ENCODE results near the gene STK17A.

STK17A gene

GRCh38 chr7:43590862-43591557 lies 8.1 kb downstream of the STK17A start:
- TF ChIP-seq EZH2phosphoT487 (IDR thresholded peaks at IDR 0.05; ENCODE audit: borderline replicate concordance) (no peak), CTCF (conservative IDR thresholded peaks at IDR 0.05; ENCODE audit: low read length) (no peak)
- Histone ChIP-seq H3K9ac (ENCODE audit: low read depth, low read length, poor library complexity, severe bottlenecking) (peak overlapping the region; percentile 3), H3K4me2 (ENCODE audit: low read depth, low read length, poor library complexity, severe bottlenecking) (peak overlapping the region; percentile 56), H3K9me3 (ENCODE audit: insufficient read depth, low read depth, low read length) (no peaks in the 10 kb centered on the region), H3K9me2 (replicated peaks; ENCODE audit: low read depth, low read length) (no peaks in the 10 kb centered on the region), H3K4me3 (ENCODE audit: low read length, poor library complexity, severe bottlenecking) (peak overlapping the region; percentile 11), H3K4me1 (ENCODE audit: insufficient read depth, low read length, poor library complexity, severe bottlenecking) (peaks cover 64% of the 10 kb centered on the region), H2AFZ (ENCODE audit: low read length) (no peak overlapping the region), H3F3A (ENCODE audit: low read depth) (no peaks in the 10 kb centered on the region), H3K27me3 (ENCODE audit: insufficient read depth, low read length, poor library complexity, severe bottlenecking) (no peaks in the 10 kb centered on the region), H4K20me1 (ENCODE audit: insufficient read depth, low read length, poor library complexity, severe bottlenecking) (peaks cover 93% of the 10 kb centered on the region), H3K36me3 (ENCODE audit: insufficient read depth, low read length) (peaks cover 4% of the 10 kb centered on the region; the same call in 1 of the 2 replicates), H3K79me2 (ENCODE audit: insufficient read depth, low read length) (peaks cover 100% of the 10 kb centered on the region)

- Histone ChIP-seq H3K79me2 (ENCODE audit: insufficient read depth, low read length) (peaks cover 100% of the 10 kb centered on the region), H3K4me1 (ENCODE audit: insufficient read depth, low read length, poor library complexity, severe bottlenecking) (peaks cover 59% of the 10 kb centered on the region), H3K9me3 (ENCODE audit: insufficient read depth, low read depth, low read length) (no peaks in the 10 kb centered on the region), H3K4me3 (ENCODE audit: low read length, poor library complexity, severe bottlenecking) (peak overlapping the region; percentile 11), H3K9me2 (replicated peaks; ENCODE audit: low read depth, low read length) (no peaks in the 10 kb centered on the region), H3K4me2 (ENCODE audit: low read depth, low read length, poor library complexity, severe bottlenecking) (peak overlapping the region; percentile 56), H4K20me1 (ENCODE audit: insufficient read depth, low read length, poor library complexity, severe bottlenecking) (peaks cover 87% of the 10 kb centered on the region), H2AFZ (ENCODE audit: low read length) (no peak overlapping the region), H3K36me3 (ENCODE audit: insufficient read depth, low read length) (peaks cover 11% of the 10 kb centered on the region; the same call in 1 of the 2 replicates), H3K27me3 (ENCODE audit: insufficient read depth, low read length, poor library complexity, severe bottlenecking) (no peaks in the 10 kb centered on the region), H3F3A (ENCODE audit: low read depth) (no peaks in the 10 kb centered on the region), H3K9ac (ENCODE audit: low read depth, low read length, poor library complexity, severe bottlenecking) (peak overlapping the region; percentile 3)
- no peak for TF ChIP-seq CTCF (conservative IDR thresholded peaks at IDR 0.05; ENCODE audit: low read length)
- no peak for TF ChIP-seq EZH2phosphoT487 (IDR thresholded peaks at IDR 0.05; ENCODE audit: borderline replicate concordance)
Measured at GRCh38 chr7:43591558-43592180, 8.8 kb downstream of the STK17A start.

- no peaks in the 10 kb centered on the region for H3K9me2 ChIP-seq (replicated peaks; ENCODE audit: low read depth, low read length)
- TF ChIP-seq CTCF (conservative IDR thresholded peaks at IDR 0.05; ENCODE audit: low read length) (no peak), EZH2phosphoT487 (IDR thresholded peaks at IDR 0.05; ENCODE audit: borderline replicate concordance) (no peak)
- no peak overlapping the region for H2AFZ ChIP-seq (ENCODE audit: low read length)
- peaks cover 17% of the 10 kb centered on the region; the same call in 1 of the 2 replicates for H3K36me3 ChIP-seq (ENCODE audit: insufficient read depth, low read length)
- H3K4me2 ChIP-seq (ENCODE audit: low read depth, low read length, poor library complexity, severe bottlenecking): peak overlapping the region; percentile 56
- H3K79me2 ChIP-seq (ENCODE audit: insufficient read depth, low read length): peaks cover 96% of the 10 kb centered on the region
- no peak overlapping the region for H3K9ac ChIP-seq (ENCODE audit: low read depth, low read length, poor library complexity, severe bottlenecking)
- H3K4me1 ChIP-seq (ENCODE audit: insufficient read depth, low read length, poor library complexity, severe bottlenecking): peaks cover 52% of the 10 kb centered on the region
- peak overlapping the region; percentile 11 for H3K4me3 ChIP-seq (ENCODE audit: low read length, poor library complexity, severe bottlenecking)
- H3K27me3 ChIP-seq (ENCODE audit: insufficient read depth, low read length, poor library complexity, severe bottlenecking): no peaks in the 10 kb centered on the region
- H4K20me1 ChIP-seq (ENCODE audit: insufficient read depth, low read length, poor library complexity, severe bottlenecking): peaks cover 80% of the 10 kb centered on the region
- H3F3A ChIP-seq (ENCODE audit: low read depth): no peaks in the 10 kb centered on the region
- H3K9me3 ChIP-seq (ENCODE audit: insufficient read depth, low read depth, low read length): no peaks in the 10 kb centered on the region
Measured at GRCh38 chr7:43592326-43592725, 9.4 kb downstream of the STK17A start.
